WERI-Rb-1 (cell line): ENCODE results near the gene FAH.

Source experiments
- DNase-seq: peaks from one replicate; pipeline ENCODE4 v3.0.0-alpha.2; 2020
- H3K27ac ChIP-seq: fragments of 250-450 bp; sonication (Bioruptor Pico); 2 replicates; pipeline ENCODE4 v1.5.1; 2020; ENCODE audit warnings: mild to moderate bottlenecking, moderate library complexity
- H3K27me3 ChIP-seq: fragments of 250-450 bp; sonication (Bioruptor Pico); 2 replicates; pipeline ENCODE4 v1.5.1; 2021; ENCODE audit warnings: mild to moderate bottlenecking, low read depth, moderate library complexity; ENCODE audit not compliant: insufficient read depth, severe bottlenecking
- H3K36me3 ChIP-seq: fragments of 250-450 bp; sonication (Bioruptor Pico); 2 replicates; pipeline ENCODE4 v1.5.1; 2020; ENCODE audit warnings: mild to moderate bottlenecking, moderate library complexity
- H3K4me3 ChIP-seq: 2 replicates; pipeline ENCODE4 v1.5.1; 2011; ENCODE audit warnings: low read depth, mild to moderate bottlenecking, control low read depth, low read length
- H3K9me3 ChIP-seq: fragments of 250-450 bp; sonication (Bioruptor Pico); 2 replicates; pipeline ENCODE4 v1.5.1; 2021; ENCODE audit warnings: mild to moderate bottlenecking, moderate library complexity; ENCODE audit not compliant: severe bottlenecking
- TF ChIP-seq, protein P1 (sequence below): IDR thresholded peaks from 2 replicates; pipeline ENCODE4 v1.5.1; 2011; ENCODE audit warnings: low read depth, mild to moderate bottlenecking, control low read depth, inconsistent platforms, low read length

FAH gene

GRCh38 chr15:80136854-80137253, 15.9 kb upstream of the FAH start:
- Histone ChIP-seq H3K36me3 (peaks cover 3% of the 10 kb centered on the region; the same call in 1 of the 2 replicates), H3K27me3 (no peaks in the 10 kb centered on the region), H3K27ac (no peak overlapping the region), H3K9me3 (no peaks in the 10 kb centered on the region), H3K4me3 (no peak overlapping the region)
- TF ChIP-seq, protein P1, sequence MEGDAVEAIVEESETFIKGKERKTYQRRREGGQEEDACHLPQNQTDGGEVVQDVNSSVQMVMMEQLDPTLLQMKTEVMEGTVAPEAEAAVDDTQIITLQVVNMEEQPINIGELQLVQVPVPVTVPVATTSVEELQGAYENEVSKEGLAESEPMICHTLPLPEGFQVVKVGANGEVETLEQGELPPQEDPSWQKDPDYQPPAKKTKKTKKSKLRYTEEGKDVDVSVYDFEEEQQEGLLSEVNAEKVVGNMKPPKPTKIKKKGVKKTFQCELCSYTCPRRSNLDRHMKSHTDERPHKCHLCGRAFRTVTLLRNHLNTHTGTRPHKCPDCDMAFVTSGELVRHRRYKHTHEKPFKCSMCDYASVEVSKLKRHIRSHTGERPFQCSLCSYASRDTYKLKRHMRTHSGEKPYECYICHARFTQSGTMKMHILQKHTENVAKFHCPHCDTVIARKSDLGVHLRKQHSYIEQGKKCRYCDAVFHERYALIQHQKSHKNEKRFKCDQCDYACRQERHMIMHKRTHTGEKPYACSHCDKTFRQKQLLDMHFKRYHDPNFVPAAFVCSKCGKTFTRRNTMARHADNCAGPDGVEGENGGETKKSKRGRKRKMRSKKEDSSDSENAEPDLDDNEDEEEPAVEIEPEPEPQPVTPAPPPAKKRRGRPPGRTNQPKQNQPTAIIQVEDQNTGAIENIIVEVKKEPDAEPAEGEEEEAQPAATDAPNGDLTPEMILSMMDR = no peak
- DNase-seq = no peak

DNA sequence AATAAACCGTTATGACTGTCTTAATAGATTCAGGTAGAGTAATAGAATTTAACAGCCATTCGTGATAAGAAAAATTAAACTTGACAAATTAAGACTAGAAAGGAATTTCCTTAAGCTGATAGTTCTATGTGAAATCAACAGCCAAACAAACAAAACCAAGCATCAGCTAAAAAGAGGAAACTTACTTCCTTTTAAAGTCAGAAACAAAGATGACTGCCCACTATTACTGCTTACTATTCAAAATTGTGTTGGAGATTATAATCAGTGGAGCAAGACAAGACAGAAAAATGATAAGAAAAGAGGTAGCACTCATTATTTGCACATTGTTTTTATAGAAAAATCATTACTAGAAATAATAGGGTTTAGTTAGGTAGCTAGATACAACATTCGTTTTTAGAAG, 13.8 kb upstream of the FAH start:
- Histone ChIP-seq H3K9me3 (no peaks in the 10 kb centered on the region), H3K36me3 (peaks cover 3% of the 10 kb centered on the region; the same call in 1 of the 2 replicates), H3K27me3 (no peaks in the 10 kb centered on the region), H3K27ac (no peak overlapping the region), H3K4me3 (no peak overlapping the region)
- TF ChIP-seq, protein P1 = no peak
- no peak for DNase-seq

GRCh38 chr15:80140909-80141308, 11.9 kb upstream of the FAH start:
- Histone ChIP-seq H3K27ac (no peak overlapping the region), H3K36me3 (no peaks in the 10 kb centered on the region), H3K9me3 (no peaks in the 10 kb centered on the region), H3K4me3 (no peak overlapping the region), H3K27me3 (no peaks in the 10 kb centered on the region)
- DNase-seq = no peak
- TF ChIP-seq, protein P1 = no peak

- Histone ChIP-seq H3K4me3 (no peak overlapping the region), H3K36me3 (no peaks in the 10 kb centered on the region), H3K27me3 (no peaks in the 10 kb centered on the region), H3K9me3 (no peaks in the 10 kb centered on the region), H3K27ac (no peak overlapping the region)
- TF ChIP-seq, protein P1 = no peak
- DNase-seq = no peak
These were observed 10.7 kb upstream of the FAH start for GRCh38 chr15:80141916-80142598.

DNA sequence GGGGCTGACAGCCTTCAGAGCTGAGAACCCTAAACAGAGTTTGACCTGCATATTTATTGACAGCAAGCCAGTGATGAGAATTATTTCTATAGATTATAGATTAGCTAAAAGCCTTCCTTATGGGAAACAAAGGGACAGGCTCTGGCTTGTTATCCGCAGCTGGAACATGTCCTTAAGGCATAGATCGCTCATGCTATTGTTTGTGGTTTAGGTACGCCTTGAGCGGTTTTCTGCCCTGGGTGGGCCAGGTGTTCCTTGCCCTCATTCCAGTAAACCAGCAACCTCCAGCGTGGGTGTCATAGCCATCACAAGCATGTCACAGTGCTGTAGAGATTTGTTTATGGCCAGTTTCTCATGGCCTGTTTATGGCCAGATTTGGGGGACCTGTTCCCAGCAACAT, 10.2 kb upstream of the FAH start:
- H3K4me3 ChIP-seq = no peak overlapping the region
- no peaks in the 10 kb centered on the region for H3K36me3 ChIP-seq
- H3K9me3 ChIP-seq = no peaks in the 10 kb centered on the region
- DNase-seq = no peak
- TF ChIP-seq, protein P1 = no peak
- H3K27ac ChIP-seq = no peak overlapping the region
- no peaks in the 10 kb centered on the region for H3K27me3 ChIP-seq

GRCh38 chr15:80151148-80151547, 1.7 kb upstream of the FAH start:
- Histone ChIP-seq H3K36me3 (no peaks in the 10 kb centered on the region), H3K27ac (no peak overlapping the region), H3K27me3 (no peaks in the 10 kb centered on the region), H3K4me3 (no peak overlapping the region), H3K9me3 (no peaks in the 10 kb centered on the region)
- DNase-seq = no peak
- TF ChIP-seq, protein P1 = no peak
